ENCODE measurements around the gene NISCH.

DNA sequence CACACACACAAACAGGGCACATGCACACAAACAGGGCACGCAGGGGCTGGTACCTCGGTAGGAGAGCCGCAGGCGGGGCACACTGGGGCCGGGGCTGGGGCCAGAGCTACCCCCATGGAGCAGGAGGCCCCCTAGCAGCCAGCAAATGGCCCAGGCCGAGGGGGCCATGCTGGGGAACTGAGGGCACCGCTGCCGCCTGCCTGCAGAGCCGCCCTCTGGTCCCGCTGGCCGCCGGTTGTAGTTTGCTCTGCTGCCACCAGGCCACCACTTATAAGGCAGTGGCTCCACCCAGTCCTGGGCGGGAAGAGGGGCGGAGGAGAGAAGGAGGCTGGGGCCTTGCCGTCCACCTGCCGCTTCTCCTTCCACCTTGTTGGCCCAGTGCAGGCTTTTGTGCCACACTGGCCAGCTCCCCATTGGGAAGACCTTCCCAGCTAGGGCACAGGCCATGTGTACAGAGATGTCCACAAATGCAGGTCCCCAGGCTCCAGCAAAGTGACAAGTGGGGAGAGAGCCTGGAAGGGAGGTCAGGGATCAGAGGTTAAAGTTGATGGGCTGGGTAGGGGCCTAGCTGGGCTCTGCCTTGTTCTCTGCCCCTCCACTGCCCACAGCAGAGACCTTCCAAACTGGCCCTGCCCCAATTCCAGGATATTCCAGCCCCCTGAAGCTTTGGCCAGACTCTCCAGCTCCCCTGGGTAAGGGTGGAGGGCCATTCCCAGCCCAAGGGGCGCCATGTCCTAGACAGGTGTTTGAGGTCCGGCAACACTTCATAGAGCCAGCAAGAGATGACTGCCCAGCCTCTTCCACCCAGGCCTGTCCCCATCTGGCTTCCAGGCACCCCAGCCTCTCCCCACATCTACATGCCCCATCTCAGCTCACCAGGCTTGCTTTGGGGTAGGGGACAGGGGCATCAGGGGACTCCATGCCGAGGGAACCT lies 10.3 kb upstream of the NISCH start, which contains the start of gene SEMA3G:
- TF ChIP-seq, protein P1, sequence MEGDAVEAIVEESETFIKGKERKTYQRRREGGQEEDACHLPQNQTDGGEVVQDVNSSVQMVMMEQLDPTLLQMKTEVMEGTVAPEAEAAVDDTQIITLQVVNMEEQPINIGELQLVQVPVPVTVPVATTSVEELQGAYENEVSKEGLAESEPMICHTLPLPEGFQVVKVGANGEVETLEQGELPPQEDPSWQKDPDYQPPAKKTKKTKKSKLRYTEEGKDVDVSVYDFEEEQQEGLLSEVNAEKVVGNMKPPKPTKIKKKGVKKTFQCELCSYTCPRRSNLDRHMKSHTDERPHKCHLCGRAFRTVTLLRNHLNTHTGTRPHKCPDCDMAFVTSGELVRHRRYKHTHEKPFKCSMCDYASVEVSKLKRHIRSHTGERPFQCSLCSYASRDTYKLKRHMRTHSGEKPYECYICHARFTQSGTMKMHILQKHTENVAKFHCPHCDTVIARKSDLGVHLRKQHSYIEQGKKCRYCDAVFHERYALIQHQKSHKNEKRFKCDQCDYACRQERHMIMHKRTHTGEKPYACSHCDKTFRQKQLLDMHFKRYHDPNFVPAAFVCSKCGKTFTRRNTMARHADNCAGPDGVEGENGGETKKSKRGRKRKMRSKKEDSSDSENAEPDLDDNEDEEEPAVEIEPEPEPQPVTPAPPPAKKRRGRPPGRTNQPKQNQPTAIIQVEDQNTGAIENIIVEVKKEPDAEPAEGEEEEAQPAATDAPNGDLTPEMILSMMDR (IDR thresholded peaks at IDR 0.05; ENCODE audit: insufficient read depth, low read length, poor library complexity, severe bottlenecking), result no peak
- no peak for TF ChIP-seq EZH2phosphoT487 (conservative IDR thresholded peaks at IDR 0.05; ENCODE audit: low read length)

Data from SU-DHL-6 (cell line).